Cardiac fibroblast (primary cell): ENCODE measurements around the gene FOXO6.

Experiments used
- DNase-seq, 2 donors: peaks; one replicate each; pipeline versions ENCODE4 v3.0.0 to v3.0.0-alpha.2; 2010; ENCODE audit warnings: low read depth in 2 of 2
- H3K4me3 ChIP-seq, 2 donors: replicated peaks in 1 of 2; 1 replicate in 1 of 2; 2 replicates in 1 of 2; pipeline ENCODE4 v1.5.1; 2011; ENCODE audit warnings: low read depth in 2 of 2, low read length in 2 of 2, mild to moderate bottlenecking in 2 of 2, moderate library complexity in 1 of 2
- TF ChIP-seq, protein P1 (sequence below): IDR thresholded peaks from one replicate; pipeline ENCODE4 v1.5.1; 2011; ENCODE audit warnings: low read depth, mild to moderate bottlenecking, low read length, inconsistent platforms

Gene FOXO6

DNA sequence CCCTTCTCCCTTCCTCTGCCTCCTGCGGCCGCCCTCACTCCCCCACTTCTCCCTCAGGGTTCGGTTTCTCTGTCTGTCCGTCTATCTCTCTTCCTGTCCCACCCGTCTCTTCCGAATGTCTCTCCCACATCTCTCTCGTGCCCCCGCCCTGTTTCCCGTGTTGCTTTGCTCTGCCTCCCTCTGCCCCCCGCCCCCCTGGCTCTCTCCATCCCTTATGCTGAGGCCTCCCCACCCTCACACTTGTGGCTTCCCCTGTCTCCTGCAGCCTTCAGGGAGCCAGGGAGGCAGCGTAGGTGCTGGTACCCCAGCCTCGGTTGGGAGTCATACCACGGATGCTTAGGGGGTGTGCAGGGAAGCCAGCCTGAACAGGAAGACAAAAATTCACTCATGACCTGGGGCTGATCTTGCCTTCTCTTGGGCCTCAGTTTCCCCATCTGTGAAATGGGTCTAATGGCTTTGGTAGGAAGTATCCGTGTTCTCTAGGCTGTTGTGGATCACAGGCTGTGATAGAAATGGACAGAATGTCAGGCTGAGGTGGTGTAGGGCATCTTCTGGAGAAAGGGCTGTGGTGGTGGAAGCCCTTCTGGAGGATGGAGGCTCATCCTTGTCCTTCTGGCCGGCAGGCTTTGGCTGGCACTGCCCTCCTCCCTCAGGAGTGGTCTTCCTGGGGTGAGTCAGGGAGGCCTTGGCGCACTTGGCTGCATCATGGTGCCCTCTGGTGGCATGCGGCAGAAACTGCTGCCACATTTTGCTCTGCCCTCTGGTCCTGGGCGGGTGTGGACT is 55.5 kb downstream of the FOXO6 start:
- H3K4me3 ChIP-seq: no peak overlapping the region
- DNase-seq: peak; percentile 80 to 83
- TF ChIP-seq, protein P1, sequence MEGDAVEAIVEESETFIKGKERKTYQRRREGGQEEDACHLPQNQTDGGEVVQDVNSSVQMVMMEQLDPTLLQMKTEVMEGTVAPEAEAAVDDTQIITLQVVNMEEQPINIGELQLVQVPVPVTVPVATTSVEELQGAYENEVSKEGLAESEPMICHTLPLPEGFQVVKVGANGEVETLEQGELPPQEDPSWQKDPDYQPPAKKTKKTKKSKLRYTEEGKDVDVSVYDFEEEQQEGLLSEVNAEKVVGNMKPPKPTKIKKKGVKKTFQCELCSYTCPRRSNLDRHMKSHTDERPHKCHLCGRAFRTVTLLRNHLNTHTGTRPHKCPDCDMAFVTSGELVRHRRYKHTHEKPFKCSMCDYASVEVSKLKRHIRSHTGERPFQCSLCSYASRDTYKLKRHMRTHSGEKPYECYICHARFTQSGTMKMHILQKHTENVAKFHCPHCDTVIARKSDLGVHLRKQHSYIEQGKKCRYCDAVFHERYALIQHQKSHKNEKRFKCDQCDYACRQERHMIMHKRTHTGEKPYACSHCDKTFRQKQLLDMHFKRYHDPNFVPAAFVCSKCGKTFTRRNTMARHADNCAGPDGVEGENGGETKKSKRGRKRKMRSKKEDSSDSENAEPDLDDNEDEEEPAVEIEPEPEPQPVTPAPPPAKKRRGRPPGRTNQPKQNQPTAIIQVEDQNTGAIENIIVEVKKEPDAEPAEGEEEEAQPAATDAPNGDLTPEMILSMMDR: peak; percentile 92

DNA sequence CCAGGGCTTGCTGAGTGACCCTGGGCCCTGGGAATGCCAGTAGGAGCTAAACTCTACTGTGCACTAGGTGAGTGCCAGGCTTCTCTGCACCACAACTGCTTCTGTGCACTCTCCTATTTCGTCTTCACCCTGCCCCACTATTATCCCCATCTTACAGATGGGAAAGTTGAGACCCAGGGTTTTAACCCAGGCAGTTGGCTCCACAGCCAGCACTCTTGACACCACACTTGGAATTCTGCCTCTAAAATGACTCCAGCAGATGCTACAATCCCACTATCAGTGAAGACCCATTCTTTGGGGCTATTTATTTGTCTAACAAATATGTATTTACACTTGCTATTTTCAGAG is 56.1 kb downstream of the FOXO6 start:
- DNase-seq: no peak
- no peak overlapping the region for H3K4me3 ChIP-seq
- TF ChIP-seq, protein P1: no peak

DNA sequence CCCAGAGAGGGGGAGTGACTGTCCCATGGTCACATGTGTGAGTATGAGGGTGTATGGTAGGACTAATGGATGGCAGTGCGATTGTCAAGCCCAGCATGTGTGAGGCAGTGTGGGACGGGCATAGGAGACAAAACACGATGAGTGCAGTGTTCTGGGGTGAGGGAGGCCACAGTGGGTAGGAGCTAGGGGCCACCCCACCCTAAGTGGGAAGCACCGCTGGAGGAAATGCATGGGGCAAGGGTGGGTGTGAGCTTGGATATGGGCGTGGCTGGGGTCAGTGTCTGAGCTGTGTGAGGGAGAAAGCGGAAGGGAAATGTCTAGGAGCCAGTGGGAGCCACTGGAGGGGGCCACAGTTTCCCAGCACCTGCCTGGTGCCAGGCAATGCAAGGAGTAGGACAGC is 56.5 kb downstream of the FOXO6 start:
- no peak overlapping the region for H3K4me3 ChIP-seq
- TF ChIP-seq, protein P1: no peak
- no peak for DNase-seq

DNA sequence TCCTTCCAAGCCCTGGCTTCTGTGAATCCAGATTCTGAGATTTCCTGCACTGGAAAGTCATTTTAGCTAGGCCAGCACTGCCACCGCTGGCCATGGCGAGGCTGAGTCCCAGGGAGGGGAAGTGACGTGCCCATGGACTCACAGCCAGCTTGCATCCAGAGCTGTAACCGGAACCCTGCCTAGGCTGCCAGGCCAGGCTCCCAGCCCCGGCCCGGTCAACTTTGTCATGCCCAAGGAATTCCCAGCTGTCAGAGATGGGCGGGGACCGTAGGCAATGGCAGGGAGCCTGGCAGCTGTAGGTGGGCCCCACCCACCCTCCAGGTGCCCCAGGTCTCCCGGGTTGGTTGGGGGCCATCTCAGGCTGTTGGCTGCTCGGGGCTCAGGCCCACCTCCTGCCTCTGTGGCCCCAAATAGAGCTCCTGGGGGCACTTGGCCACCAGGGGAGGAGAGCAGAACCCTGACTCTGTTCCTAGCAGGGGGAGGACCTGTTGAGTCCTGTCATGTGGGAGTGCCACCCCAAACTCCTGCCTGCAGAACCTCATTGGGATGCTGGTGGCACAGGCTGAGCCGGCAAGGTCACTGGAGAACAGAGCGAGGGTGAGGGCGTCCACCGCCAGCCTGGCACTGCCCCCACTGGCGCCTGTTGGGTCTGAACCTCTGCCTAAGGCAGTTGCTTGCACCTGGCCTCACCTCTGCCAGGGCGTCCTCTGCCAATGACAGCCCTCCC is 57.8 kb downstream of the FOXO6 start:
- no peak overlapping the region for H3K4me3 ChIP-seq
- peak; percentile 86 for DNase-seq
- TF ChIP-seq, protein P1: peak; percentile 12

DNA sequence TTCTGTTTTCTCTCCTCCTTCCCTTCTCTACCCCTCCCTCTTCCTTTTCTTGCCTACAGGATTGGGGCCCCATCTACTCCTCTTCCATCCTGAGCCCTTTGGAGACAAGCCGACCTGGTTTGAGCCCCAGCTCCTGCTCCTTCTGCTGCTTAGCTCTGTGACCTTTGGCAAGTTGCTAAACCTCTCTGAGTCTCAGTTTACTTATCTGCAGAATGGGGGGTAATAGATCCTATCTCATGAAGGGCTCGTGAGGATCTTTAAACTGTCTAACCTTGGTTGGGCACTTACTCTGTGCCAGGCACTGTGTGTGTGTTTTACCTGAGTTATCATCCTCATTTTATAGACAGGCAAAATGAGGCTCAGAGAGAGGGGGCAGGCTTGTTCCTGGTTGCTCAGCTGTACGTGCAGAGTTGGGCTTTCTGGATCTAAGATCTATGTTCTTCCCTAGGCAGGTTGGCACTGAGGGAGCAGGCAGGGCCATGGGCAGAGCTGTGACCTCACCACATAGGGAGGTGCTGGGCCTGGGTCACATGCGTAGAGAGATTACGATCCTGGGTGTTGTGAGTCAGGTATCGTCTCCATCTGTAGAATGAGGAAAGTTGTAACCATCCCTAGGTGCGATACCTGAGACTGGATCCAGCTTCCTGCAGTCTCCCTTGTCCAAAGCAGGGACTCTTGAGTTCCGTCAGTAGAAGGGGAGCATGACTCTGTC is 58.5 kb downstream of the FOXO6 start:
- TF ChIP-seq, protein P1: no peak
- no peak for DNase-seq
- no peak overlapping the region for H3K4me3 ChIP-seq

DNA sequence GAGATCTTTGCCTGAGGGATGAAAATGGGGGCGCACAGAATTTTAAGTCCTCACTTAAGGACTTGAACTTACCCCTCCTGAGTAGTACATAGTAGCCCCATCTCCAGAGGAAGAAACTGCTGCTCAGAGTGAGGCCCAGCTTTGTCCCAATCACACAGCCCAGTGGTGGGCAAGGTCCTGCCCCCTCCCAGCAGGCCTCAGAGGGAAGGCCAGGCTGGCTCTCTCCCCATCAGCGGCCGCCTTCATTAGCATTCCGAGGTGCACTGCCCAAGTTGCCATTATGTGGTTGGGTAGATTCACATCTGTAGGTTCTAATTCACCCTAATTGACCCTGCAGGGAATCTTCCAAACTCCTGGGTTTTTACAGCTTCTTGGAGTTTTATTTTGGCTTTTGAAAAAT is 59.1 kb downstream of the FOXO6 start:
- H3K4me3 ChIP-seq: no peak overlapping the region
- DNase-seq: no peak
- TF ChIP-seq, protein P1: no peak
